Astrocyte (in vitro differentiated cells and primary cell): ENCODE measurements around the gene UBE2F.

Experiments used
- EZH2 ChIP-seq: IDR thresholded peaks from 2 replicates; pipeline ENCODE4 v1.6.1; 2012; ENCODE audit warnings: mild to moderate bottlenecking, low read length, inconsistent platforms; ENCODE audit not compliant: insufficient read depth
- TF ChIP-seq, protein P1 (sequence below): IDR thresholded peaks from 2 replicates; pipeline ENCODE4 v1.5.1; 2011; ENCODE audit warnings: low read depth, mild to moderate bottlenecking, inconsistent platforms, low read length, moderate library complexity; ENCODE audit not compliant: insufficient read depth

DNA sequence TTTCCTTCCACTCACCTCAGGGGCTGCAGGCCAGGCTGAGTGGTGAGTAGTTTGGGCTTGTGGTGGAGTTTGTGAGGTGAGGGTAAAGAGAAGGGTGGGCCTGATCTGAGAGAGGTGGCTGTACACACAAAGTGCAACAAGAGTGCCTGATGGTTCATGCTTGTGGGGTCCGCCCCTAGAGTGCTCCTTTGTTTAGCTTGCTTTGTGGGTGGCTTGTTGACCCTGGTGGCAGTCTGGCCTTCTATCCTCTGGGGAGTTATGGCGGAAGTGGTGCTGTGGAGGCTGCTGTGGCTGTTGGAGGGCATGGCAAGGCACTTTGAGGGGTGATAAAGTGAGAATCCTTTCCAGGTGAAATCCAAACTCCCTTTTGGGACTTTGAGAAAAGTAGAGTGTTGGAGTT, 10.6 kb downstream of the UBE2F start:
- TF ChIP-seq, protein P1, sequence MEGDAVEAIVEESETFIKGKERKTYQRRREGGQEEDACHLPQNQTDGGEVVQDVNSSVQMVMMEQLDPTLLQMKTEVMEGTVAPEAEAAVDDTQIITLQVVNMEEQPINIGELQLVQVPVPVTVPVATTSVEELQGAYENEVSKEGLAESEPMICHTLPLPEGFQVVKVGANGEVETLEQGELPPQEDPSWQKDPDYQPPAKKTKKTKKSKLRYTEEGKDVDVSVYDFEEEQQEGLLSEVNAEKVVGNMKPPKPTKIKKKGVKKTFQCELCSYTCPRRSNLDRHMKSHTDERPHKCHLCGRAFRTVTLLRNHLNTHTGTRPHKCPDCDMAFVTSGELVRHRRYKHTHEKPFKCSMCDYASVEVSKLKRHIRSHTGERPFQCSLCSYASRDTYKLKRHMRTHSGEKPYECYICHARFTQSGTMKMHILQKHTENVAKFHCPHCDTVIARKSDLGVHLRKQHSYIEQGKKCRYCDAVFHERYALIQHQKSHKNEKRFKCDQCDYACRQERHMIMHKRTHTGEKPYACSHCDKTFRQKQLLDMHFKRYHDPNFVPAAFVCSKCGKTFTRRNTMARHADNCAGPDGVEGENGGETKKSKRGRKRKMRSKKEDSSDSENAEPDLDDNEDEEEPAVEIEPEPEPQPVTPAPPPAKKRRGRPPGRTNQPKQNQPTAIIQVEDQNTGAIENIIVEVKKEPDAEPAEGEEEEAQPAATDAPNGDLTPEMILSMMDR: no peak
- no peak for TF ChIP-seq EZH2
